H9 (cell line): ENCODE measurements around the gene DNAJC22. TPM values are rescaled to one million over a fixed set of nuclear protein-coding genes. Genes with fewer than 3 reads are reported as not detected.

ENCODE experiments used
- DNase-seq: peaks from one replicate; pipeline ENCODE4 v3.0.0-alpha.2; 2017
- H2AFZ ChIP-seq: one replicate; pipeline ENCODE4 v1.6.1; 2013; ENCODE audit warnings: mild to moderate bottlenecking, low read length, control low read depth, moderate library complexity
- H2AK5ac ChIP-seq: 2 replicates; pipeline ENCODE4 v1.6.1; 2013; ENCODE audit warnings: low read length, control low read depth, mixed read lengths; ENCODE audit not compliant: insufficient read length
- H2BK120ac ChIP-seq: one replicate; pipeline ENCODE4 v1.6.1; 2013; ENCODE audit warnings: low read depth, mild to moderate bottlenecking, low read length, control low read depth, inconsistent platforms; ENCODE audit not compliant: poor library complexity, severe bottlenecking
- H2BK12ac ChIP-seq: 2 replicates; pipeline ENCODE4 v1.6.1; 2013; ENCODE audit warnings: low read length, control low read depth, mixed read lengths, low read depth; ENCODE audit not compliant: insufficient read length
- H2BK15ac ChIP-seq: 2 replicates; pipeline ENCODE4 v1.6.1; 2013; ENCODE audit warnings: low read depth, low read length, control low read depth
- H2BK20ac ChIP-seq: one replicate; pipeline ENCODE4 v1.6.1; 2013; ENCODE audit warnings: low read depth, mild to moderate bottlenecking, low read length, control low read depth, inconsistent platforms; ENCODE audit not compliant: poor library complexity, severe bottlenecking
- H2BK5ac ChIP-seq: 2 replicates; pipeline ENCODE4 v1.6.1; 2013; ENCODE audit warnings: low read length, control low read depth, mixed read lengths; ENCODE audit not compliant: insufficient read length
- H3K14ac ChIP-seq: 2 replicates; pipeline ENCODE4 v1.6.1; 2013; ENCODE audit warnings: low read length, control low read depth; ENCODE audit not compliant: insufficient read depth
- H3K18ac ChIP-seq: 2 replicates; pipeline ENCODE4 v1.6.1; 2013; ENCODE audit warnings: low read depth, mild to moderate bottlenecking, mixed read lengths, low read length, control low read depth; ENCODE audit not compliant: insufficient read length
- H3K23ac ChIP-seq: 2 replicates; pipeline ENCODE4 v1.6.1; 2013; ENCODE audit warnings: low read length, control low read depth, mixed read lengths, low read depth; ENCODE audit not compliant: insufficient read length
- H3K23me2 ChIP-seq: 2 replicates; pipeline ENCODE4 v1.6.1; 2013; ENCODE audit warnings: low read depth, mild to moderate bottlenecking, mixed read lengths, low read length, control low read depth; ENCODE audit not compliant: insufficient read length, poor library complexity, severe bottlenecking
- H3K27ac ChIP-seq: 2 replicates; pipeline ENCODE4 v1.5.1; 2013; ENCODE audit warnings: low read length, control low read depth, mixed read lengths, low read depth; ENCODE audit not compliant: insufficient read length
- H3K27me3 ChIP-seq: 2 replicates; pipeline ENCODE4 v1.6.1; 2013; ENCODE audit warnings: low read length, control low read depth, inconsistent platforms; ENCODE audit not compliant: insufficient read depth
- H3K4ac ChIP-seq: 2 replicates; pipeline ENCODE4 v1.6.1; 2013; ENCODE audit warnings: low read depth, mild to moderate bottlenecking, control low read depth, inconsistent platforms, low read length, moderate library complexity
- H3K4me1 ChIP-seq: 2 replicates; pipeline ENCODE4 v1.6.1; 2013; ENCODE audit warnings: low read length, control low read depth, inconsistent platforms; ENCODE audit not compliant: insufficient read depth
- H3K4me2 ChIP-seq: 2 replicates; pipeline ENCODE4 v1.6.1; 2013; ENCODE audit warnings: low read length, control low read depth, mixed read lengths; ENCODE audit not compliant: insufficient read length, insufficient read depth
- H3K56ac ChIP-seq: 2 replicates; pipeline ENCODE4 v1.6.1; 2013; ENCODE audit warnings: low read depth, mild to moderate bottlenecking, mixed read lengths, low read length, control low read depth; ENCODE audit not compliant: insufficient read length
- H3K79me1 ChIP-seq: 2 replicates; pipeline ENCODE4 v1.6.1; 2013; ENCODE audit warnings: low read depth, mild to moderate bottlenecking, moderate library complexity, low read length, control low read depth, inconsistent platforms; ENCODE audit not compliant: insufficient read depth, poor library complexity, severe bottlenecking
- H3K79me2 ChIP-seq: 2 replicates; pipeline ENCODE4 v1.6.1; 2013; ENCODE audit warnings: low read length, control low read depth, inconsistent platforms; ENCODE audit not compliant: insufficient read depth
- H3K9ac ChIP-seq: 2 replicates; pipeline ENCODE4 v1.6.1; 2013; ENCODE audit warnings: low read length, control low read depth, mixed read lengths; ENCODE audit not compliant: insufficient read length; ENCODE audit errors: extremely low read depth
- H3K9me3 ChIP-seq: one replicate; pipeline ENCODE4 v1.6.1; 2013; ENCODE audit warnings: low read depth, low read length, inconsistent platforms; ENCODE audit not compliant: control insufficient read depth
- H3T11ph ChIP-seq: one replicate; pipeline ENCODE4 v1.6.1; 2013; ENCODE audit warnings: mild to moderate bottlenecking, low read length, control low read depth, inconsistent platforms
- H4K20me1 ChIP-seq: one replicate; pipeline ENCODE4 v1.6.1; 2013; ENCODE audit not compliant: control insufficient read depth, insufficient read length, insufficient read depth
- H4K5ac ChIP-seq: 2 replicates; pipeline ENCODE4 v1.6.1; 2013; ENCODE audit warnings: low read depth, mild to moderate bottlenecking, mixed read lengths, low read length, control low read depth; ENCODE audit not compliant: insufficient read length
- H4K8ac ChIP-seq: replicated peaks from 2 replicates; pipeline ENCODE4 v1.6.1; 2013; ENCODE audit warnings: low read length, control low read depth, mixed read lengths, low read depth; ENCODE audit not compliant: insufficient read length
- H4K91ac ChIP-seq: 2 replicates; pipeline ENCODE4 v1.6.1; 2013; ENCODE audit warnings: low read depth, mild to moderate bottlenecking, moderate library complexity, mixed read lengths, low read length, control low read depth; ENCODE audit not compliant: insufficient read length
- H3K27ac Mint-ChIP-seq, 3 experiments: 2 replicates in 2 of 3; 3 replicates in 1 of 3; pipeline ENCODE4 v1.8.0; 2020 to 2021; ENCODE audit warnings: mixed read lengths in 3 of 3, mild to moderate bottlenecking in 1 of 3, moderate library complexity in 1 of 3
- H3K27me3 Mint-ChIP-seq: 2 replicates; pipeline ENCODE4 v1.8.0; 2021; ENCODE audit warnings: low read depth, mild to moderate bottlenecking, moderate library complexity, mixed read lengths
- H3K36me3 Mint-ChIP-seq, 3 experiments: 2 replicates in 2 of 3; 3 replicates in 1 of 3; pipeline ENCODE4 v1.8.0; 2020 to 2021; ENCODE audit warnings: low read depth in 3 of 3, mixed read lengths in 3 of 3; ENCODE audit not compliant: insufficient read depth in 1 of 3
- H3K4me1 Mint-ChIP-seq, 2 experiments: 2 replicates each; pipeline ENCODE4 v1.8.0; 2020; ENCODE audit warnings: mixed read lengths in 2 of 2
- H3K4me3 Mint-ChIP-seq, 2 experiments: 2 replicates in 1 of 2; 3 replicates in 1 of 2; pipeline ENCODE4 v1.8.0; 2020 to 2021; ENCODE audit warnings: mild to moderate bottlenecking in 2 of 2, mixed read lengths in 2 of 2, moderate library complexity in 1 of 2
- H3K9me3 Mint-ChIP-seq, 2 experiments: 2 replicates in 1 of 2; 3 replicates in 1 of 2; pipeline ENCODE4 v1.8.0; 2020; ENCODE audit warnings: mild to moderate bottlenecking in 2 of 2, mixed read lengths in 2 of 2, moderate library complexity in 1 of 2
- CTCF ChIP-seq: fragments of 200-600 bp; sonication (generic); conservative IDR thresholded peaks from 3 replicates; pipeline ENCODE4 v1.8.0; 2021; ENCODE audit warnings: antibody characterized with exemption, mild to moderate bottlenecking
- WGBS: extraction: QIAGEN DNeasy Blood & Tissue Kit; methylation state at CpG from one replicate; pipeline ENCODE4 v1.1.7; 2013; ENCODE audit warnings: missing lambda C conversion rate, low lambda C conversion rate, mixed read lengths; ENCODE audit not compliant: insufficient read length; ENCODE audit errors: extremely low coverage; 5-methylcytosine and 5-hydroxymethylcytosine counted together
- total RNA-seq: library from RNA; stranded (reverse); gene quantifications from 2 replicates; pipeline ENCODE4 v1.2.1, GENCODE V29; 2021

Gene DNAJC22
- total RNA-seq, 1 experiment from 2014 or later = 3.2 TPM

- no peak overlapping the region for H4K91ac ChIP-seq
- no peak overlapping the region for H3K4ac ChIP-seq
- H4K20me1 ChIP-seq = peaks cover 3% of the 10 kb centered on the region
- Mint-ChIP-seq H3K36me3 (peaks cover 0 to 1% (median 0%) of the 10 kb centered on the region in 3 experiments; a peak in 1 of 7 replicates), H3K27ac (no peak overlapping the region), H3K4me3 (peak overlapping the region; percentile 67 to 83), H3K9me3 (peaks cover 1 to 3% of the 10 kb centered on the region in 2 experiments; a peak in 2 of 5 replicates), H3K4me1 (peaks cover 54 to 65% of the 10 kb centered on the region in 2 experiments), H3K27me3 (peaks cover 99% of the 10 kb centered on the region)
- peaks cover 7% of the 10 kb centered on the region; the same call in 1 of the 2 replicates for H3K4me1 ChIP-seq
- no peak overlapping the region for H4K8ac ChIP-seq
- H3K4me2 ChIP-seq = peak overlapping the region; percentile 82
- no peak overlapping the region for H2BK5ac ChIP-seq
- H3K27me3 ChIP-seq = peaks cover 81% of the 10 kb centered on the region
- H2AFZ ChIP-seq = no peak overlapping the region
- no peak for DNase-seq
- no peak overlapping the region for H3K23ac ChIP-seq
- no peak overlapping the region for H2BK20ac ChIP-seq
- no peaks in the 10 kb centered on the region for H3K9me3 ChIP-seq
- no peak overlapping the region for H2BK120ac ChIP-seq
- H3K14ac ChIP-seq = no peak overlapping the region
- H3T11ph ChIP-seq = no peak overlapping the region
- no peak overlapping the region for H3K9ac ChIP-seq
- H3K79me2 ChIP-seq = no peaks in the 10 kb centered on the region
- H2BK15ac ChIP-seq = no peak overlapping the region
- H4K5ac ChIP-seq = no peak overlapping the region
- H2BK12ac ChIP-seq = no peak overlapping the region
- peaks cover 30% of the 10 kb centered on the region for H3K23me2 ChIP-seq
- no CpG with 5 or more reads among the region's 21 CpGs for WGBS
- no peak overlapping the region for H3K27ac ChIP-seq
- no peaks in the 10 kb centered on the region for H3K79me1 ChIP-seq
- no peak overlapping the region for H2AK5ac ChIP-seq
- H3K18ac ChIP-seq = no peak overlapping the region
- no peak for TF ChIP-seq CTCF
- no peak overlapping the region for H3K56ac ChIP-seq
Measured at GRCh38 chr12:49341777-49342065, 5.0 kb upstream of the DNAJC22 start.
